Activated CD4-positive, alpha-beta T cell treated with anti-CD3 and anti-CD28 coated beads, Interleukin-2, Interleukin-6, amounts not matched to agents 100 ng/mL and 50 ng/mL, durations not matched to agents 16 hours and 8 hours (primary cell): ENCODE measurements around the gene UPP2.

Experiments used
- DNase-seq: peaks from one replicate; pipeline ENCODE4 v3.0.0-alpha.2; 2020

The UPP2 gene

GRCh38 chr2:158112992-158113391 is 11.3 kb downstream of the UPP2 start:
- no peak for DNase-seq

- no peak for DNase-seq
These were observed 12.1 kb downstream of the UPP2 start for GRCh38 chr2:158113741-158114295.

- no peak for DNase-seq
These were observed 12.8 kb downstream of the UPP2 start for GRCh38 chr2:158114516-158114915.

- DNase-seq = no peak
These were observed 13.6 kb downstream of the UPP2 start for GRCh38 chr2:158115202-158115767.

GRCh38 chr2:158116936-158117335 is 15.3 kb downstream of the UPP2 start:
- no peak for DNase-seq

GRCh38 chr2:158120102-158120501 is 18.4 kb downstream of the UPP2 start:
- no peak for DNase-seq

GRCh38 chr2:158120664-158121641 is 19.3 kb downstream of the UPP2 start:
- DNase-seq = no peak

GRCh38 chr2:158124896-158125295 is 23.2 kb downstream of the UPP2 start:
- no peak for DNase-seq

- no peak for DNase-seq
These were observed 24.3 kb downstream of the UPP2 start for GRCh38 chr2:158125756-158126498.

- no peak for DNase-seq
These were observed 25.7 kb downstream of the UPP2 start for GRCh38 chr2:158127380-158127804.

GRCh38 chr2:158128168-158128973 is 26.7 kb downstream of the UPP2 start:
- no peak for DNase-seq

GRCh38 chr2:158129037-158129436 is 27.4 kb downstream of the UPP2 start:
- no peak for DNase-seq

GRCh38 chr2:158130832-158131473 is 29.3 kb downstream of the UPP2 start:
- DNase-seq = no peak

GRCh38 chr2:158131483-158131912 is 29.8 kb downstream of the UPP2 start:
- DNase-seq = no peak

- no peak for DNase-seq
These were observed 30.4 kb downstream of the UPP2 start for GRCh38 chr2:158131919-158132566.

- DNase-seq = no peak
These were observed 32.4 kb downstream of the UPP2 start for GRCh38 chr2:158134055-158134454.

- no peak for DNase-seq
These were observed 33.0 kb downstream of the UPP2 start for GRCh38 chr2:158134655-158135054.

GRCh38 chr2:158135096-158135495 is 33.4 kb downstream of the UPP2 start:
- no peak for DNase-seq

GRCh38 chr2:158138255-158138654 is 36.6 kb downstream of the UPP2 start:
- DNase-seq = no peak

GRCh38 chr2:158140201-158140600 is 38.5 kb downstream of the UPP2 start:
- no peak for DNase-seq

- DNase-seq = no peak
These were observed 40.5 kb downstream of the UPP2 start for GRCh38 chr2:158142165-158142564.
